IPS DF 19.7 (cell line): ENCODE measurements around the gene REEP6.

Source experiments
- DNase-seq: peaks from one replicate; pipeline ENCODE4 v3.0.0-alpha.2; 2013; ENCODE audit warnings: low read depth, low spot score

REEP6 gene

DNA sequence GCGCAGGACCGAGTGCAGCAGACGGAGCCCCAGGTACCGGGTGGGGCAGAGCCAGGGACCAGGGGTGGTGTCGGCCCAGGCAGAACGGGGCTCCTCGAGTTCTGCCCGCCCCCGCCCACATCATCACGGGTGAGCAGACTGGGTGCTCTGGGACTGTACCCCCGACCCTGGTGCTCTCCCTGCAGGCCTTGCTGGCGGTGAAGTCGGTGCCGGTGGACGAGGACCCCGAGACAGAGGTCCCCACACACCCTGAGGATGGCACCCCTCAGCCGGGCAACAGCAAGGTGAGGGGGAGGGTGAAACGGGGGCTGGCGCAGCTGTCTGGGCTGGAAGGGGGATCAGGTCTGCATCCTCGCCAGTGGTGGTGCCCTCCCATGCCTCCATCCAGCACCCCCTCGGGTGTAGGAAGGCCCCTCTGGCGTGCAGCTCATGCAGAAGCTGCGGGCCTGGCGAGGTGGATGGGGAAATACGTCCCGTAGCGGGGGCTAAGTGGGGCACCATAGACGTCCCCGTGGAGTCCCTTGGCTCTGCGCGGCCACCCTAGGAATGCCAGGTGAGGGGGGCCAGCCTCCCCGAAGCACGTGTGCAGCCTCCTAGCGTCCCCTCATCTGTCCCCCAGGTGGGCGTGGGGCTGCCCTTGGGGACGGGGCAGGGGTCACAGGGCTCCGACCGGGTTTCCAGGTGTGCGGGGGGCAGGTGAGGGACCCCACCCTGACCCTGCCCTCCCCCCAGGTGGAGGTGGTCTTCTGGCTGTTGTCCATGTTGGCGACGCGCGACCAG is 34.7 kb upstream of the REEP6 start:
- no peak for DNase-seq

DNA sequence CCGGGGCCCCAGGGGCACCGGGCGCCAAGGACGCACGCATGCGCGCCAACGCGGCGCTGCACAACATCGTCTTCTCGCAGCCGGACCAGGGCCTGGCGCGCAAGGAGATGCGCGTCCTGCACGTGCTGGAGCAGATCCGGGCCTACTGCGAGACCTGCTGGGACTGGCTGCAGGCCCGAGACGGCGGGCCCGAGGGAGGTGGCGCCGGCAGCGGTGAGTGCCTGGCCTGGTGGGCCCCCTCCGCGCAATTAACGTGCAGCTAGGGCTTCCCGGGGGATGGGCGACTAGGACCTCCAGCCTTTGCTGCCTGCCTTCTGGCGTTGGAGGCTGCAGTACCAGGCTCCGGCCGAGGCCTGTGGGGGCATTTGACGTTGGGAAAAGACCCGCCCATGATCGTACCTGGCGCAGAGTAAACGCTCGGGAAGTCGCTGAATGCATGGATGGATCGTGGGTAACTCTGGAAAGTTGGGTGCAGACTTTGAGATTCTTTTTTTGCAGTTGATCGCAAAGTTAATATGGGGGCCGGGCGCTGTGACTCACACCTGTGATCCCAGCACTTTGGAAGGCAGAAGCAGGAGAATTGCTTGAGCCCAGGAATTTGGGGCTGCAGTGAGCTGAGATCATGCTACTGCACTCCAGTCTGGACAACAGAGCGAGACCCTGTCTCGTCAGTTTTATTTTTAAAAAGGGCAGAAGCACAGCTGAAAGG is 33.8 kb upstream of the REEP6 start:
- DNase-seq = no peak

DNA sequence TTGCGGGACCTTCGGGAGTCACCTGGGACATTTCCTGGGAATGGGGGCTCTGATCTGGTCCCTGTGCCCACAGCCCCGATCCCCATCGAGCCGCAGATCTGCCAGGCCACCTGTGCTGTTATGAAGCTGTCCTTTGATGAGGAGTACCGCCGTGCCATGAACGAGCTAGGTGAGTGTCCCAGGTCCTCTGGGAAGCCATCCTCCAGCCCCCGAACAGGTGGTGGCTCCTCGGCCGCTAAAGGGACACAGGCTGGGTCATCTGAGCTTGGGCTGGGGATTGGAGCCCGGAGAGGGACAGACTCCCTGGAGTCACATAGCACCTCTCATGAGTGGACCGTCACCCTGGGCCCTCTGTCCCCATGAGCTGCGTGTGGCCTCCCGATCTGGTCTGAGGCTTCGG is 33.1 kb upstream of the REEP6 start:
- DNase-seq = no peak

DNA sequence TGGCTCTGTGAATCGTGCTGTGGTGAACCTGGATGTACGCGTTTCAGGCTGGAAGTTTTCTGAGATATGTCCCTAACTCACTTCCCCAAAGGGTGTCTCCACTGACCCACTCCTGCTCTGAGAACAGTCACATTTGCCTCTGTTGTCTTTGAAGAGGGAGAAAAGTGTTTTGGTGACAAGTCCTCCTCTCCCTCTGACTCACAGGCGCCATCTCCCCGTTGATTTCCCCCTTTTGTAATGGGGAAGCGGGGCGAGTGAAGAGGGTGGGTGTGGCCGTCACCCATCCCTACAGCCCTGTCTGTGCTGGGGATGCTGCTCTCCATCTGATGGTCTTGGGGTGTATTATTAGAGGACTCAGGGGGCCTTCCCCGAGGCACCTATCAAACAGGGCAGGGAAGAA is 31.5 kb upstream of the REEP6 start:
- DNase-seq = no peak

DNA sequence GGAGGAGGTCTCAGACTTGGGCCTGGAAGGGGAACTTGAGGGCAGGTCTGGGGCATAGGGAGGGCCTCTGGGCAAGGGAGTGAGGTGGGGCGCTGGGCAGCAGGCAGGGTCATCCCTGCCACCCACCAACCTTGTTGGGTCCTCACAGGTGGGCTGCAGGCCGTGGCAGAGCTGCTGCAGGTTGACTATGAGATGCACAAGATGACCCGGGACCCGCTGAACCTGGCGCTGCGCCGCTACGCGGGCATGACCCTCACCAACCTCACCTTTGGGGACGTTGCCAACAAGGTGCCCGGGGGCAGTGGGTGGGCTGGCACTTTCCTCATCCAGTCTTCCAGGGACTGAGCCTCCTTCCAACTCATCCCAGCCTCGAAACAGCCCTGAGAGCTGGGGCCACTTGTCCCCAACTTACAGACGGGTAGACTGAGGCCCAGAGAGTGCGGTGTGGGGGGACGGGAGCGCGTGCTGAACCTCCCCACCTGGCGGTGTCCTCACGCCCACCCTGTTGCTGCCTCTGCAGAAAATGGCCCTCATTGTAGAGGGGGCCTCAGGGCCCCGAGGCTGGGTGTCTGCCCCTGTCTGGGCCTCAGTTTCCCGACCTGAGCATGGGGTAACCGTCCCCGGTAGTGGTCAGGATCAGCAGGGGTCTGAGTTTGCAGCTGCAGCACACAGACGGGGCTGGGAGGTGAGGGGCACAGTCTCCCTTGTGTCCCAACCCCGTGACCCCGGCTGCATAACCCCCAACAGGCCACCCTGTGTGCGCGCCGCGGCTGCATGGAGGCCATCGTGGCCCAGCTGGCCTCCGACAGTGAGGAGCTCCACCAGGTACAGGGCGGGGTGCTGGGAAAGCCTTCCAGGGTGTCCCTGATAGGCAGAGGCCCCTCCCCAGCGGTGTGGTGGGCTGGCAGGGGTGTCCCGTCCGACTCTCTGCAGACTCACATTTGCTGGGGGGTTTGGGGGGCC is 30.7 kb upstream of the REEP6 start:
- no peak for DNase-seq

DNA sequence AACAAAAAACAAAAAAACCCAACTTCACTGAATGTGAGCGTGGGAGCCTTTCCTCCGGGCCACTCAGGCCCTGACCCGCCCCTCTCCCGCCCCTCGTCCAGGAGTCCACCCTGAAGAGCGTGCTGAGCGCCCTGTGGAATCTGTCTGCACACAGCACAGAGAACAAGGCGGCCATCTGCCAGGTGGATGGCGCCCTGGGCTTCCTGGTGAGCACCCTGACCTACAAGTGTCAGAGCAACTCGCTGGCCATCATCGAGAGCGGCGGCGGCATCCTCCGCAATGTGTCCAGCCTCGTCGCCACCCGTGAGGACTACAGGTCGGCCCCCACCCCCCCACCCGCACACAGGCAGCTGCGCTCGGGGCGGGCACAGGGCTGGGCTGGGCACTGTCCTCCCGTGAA is 29.1 kb upstream of the REEP6 start:
- no peak for DNase-seq

DNA sequence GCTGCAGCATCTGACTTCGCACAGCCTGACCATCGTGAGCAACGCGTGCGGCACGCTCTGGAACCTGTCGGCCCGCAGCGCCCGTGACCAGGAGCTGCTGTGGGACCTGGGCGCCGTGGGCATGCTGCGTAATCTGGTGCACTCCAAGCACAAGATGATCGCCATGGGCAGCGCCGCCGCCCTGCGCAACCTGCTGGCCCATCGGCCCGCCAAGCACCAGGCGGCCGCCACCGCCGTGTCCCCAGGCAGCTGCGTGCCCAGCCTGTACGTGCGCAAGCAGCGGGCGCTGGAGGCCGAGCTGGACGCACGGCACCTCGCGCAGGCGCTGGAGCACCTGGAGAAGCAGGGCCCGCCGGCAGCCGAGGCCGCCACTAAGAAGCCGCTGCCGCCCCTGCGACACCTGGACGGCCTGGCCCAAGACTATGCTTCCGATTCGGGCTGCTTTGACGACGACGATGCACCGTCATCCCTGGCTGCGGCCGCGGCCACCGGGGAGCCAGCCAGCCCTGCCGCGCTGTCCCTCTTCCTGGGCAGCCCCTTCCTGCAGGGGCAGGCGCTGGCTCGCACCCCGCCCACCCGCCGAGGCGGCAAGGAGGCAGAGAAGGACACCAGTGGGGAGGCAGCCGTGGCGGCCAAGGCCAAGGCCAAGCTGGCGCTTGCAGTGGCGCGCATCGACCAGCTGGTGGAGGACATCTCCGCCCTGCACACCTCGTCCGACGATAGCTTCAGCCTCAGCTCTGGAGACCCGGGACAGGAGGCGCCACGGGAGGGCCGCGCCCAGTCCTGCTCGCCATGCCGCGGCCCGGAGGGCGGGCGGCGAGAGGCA is 25.6 kb upstream of the REEP6 start:
- no peak for DNase-seq

DNA sequence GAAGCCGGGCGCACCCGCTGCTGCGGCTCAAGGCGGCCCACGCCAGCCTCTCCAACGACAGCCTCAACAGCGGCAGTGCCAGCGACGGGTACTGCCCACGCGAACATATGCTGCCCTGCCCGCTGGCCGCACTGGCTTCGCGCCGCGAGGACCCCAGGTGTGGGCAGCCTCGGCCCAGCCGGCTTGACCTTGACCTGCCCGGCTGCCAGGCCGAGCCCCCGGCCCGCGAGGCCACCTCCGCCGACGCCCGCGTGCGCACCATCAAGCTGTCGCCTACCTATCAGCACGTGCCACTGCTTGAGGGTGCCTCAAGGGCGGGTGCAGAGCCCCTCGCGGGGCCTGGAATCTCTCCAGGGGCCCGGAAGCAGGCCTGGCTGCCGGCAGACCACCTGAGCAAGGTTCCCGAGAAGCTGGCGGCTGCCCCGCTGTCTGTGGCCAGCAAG is 24.9 kb upstream of the REEP6 start:
- DNase-seq = no peak

DNA sequence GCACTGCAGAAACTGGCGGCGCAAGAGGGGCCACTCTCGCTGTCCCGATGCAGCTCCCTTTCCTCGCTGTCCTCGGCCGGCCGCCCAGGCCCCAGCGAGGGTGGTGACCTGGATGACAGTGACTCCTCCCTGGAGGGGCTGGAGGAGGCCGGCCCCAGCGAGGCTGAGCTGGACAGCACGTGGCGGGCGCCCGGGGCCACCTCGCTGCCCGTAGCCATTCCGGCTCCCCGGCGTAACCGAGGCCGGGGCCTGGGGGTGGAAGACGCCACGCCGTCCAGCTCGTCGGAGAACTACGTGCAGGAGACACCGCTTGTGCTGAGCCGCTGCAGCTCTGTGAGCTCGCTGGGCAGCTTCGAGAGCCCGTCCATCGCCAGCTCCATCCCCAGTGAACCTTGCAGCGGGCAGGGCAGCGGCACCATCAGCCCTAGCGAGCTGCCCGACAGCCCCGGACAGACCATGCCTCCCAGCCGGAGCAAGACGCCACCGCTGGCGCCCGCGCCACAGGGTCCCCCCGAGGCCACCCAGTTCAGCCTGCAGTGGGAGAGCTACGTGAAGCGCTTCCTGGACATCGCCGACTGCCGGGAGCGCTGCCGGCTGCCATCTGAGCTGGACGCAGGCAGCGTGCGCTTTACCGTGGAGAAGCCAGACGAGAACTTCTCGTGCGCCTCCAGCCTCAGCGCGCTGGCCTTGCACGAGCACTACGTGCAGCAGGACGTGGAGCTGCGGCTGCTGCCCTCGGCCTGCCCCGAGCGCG is 24.3 kb upstream of the REEP6 start:
- no peak for DNase-seq

DNA sequence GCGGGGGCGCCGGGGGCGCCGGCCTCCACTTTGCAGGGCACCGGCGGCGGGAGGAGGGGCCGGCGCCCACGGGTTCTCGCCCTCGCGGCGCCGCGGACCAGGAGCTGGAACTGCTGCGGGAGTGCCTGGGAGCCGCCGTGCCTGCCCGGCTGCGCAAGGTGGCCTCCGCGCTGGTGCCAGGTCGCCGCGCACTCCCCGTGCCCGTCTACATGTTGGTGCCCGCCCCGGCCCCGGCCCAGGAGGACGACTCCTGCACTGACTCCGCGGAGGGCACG is 23.8 kb upstream of the REEP6 start:
- DNase-seq = no peak

DNA sequence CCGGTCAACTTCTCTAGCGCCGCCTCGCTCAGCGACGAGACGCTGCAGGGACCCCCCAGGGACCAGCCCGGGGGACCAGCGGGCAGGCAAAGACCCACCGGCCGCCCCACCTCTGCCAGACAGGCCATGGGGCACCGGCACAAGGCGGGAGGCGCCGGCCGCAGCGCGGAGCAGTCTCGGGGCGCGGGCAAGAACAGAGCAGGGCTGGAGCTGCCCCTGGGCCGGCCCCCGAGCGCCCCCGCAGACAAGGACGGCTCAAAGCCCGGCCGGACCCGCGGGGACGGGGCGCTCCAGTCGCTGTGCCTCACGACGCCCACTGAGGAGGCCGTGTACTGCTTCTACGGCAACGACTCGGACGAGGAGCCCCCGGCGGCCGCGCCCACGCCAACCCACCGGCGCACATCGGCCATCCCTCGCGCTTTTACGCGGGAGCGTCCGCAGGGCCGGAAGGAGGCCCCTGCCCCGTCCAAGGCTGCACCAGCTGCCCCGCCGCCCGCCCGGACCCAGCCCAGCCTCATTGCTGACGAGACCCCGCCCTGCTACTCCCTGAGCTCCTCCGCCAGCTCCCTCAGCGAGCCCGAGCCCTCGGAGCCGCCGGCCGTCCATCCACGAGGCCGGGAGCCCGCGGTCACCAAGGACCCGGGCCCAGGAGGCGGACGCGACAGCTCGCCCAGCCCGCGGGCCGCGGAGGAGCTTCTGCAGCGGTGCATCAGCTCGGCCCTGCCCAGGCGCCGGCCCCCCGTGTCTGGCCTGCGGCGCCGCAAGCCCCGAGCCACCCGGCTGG is 23.3 kb upstream of the REEP6 start:
- no peak for DNase-seq

DNA sequence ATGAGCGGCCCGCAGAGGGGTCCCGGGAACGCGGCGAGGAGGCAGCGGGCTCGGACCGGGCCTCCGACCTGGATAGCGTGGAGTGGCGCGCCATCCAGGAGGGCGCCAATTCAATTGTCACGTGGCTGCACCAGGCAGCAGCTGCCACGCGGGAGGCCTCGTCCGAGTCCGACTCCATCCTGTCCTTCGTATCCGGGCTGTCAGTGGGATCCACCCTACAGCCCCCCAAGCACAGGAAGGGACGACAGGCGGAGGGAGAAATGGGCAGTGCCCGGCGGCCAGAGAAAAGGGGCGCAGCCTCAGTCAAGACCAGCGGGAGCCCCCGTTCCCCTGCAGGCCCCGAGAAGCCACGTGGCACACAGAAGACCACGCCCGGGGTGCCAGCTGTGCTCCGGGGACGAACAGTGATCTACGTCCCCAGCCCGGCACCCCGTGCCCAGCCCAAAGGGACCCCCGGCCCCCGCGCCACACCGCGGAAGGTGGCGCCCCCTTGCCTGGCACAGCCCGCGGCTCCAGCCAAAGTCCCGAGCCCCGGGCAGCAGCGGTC is 22.6 kb upstream of the REEP6 start:
- DNase-seq = no peak

DNA sequence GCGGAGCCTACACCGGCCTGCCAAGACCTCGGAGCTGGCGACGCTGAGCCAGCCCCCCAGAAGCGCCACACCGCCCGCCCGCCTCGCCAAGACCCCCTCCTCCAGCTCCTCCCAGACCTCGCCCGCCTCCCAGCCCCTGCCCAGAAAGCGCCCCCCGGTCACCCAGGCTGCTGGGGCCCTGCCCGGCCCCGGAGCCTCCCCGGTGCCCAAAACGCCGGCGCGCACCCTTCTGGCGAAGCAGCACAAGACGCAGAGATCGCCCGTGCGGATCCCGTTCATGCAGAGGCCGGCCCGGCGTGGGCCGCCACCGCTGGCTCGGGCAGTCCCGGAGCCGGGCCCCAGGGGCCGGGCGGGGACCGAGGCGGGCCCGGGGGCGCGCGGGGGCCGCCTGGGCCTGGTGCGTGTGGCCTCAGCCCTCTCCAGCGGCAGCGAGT is 22.1 kb upstream of the REEP6 start:
- DNase-seq = no peak

DNA sequence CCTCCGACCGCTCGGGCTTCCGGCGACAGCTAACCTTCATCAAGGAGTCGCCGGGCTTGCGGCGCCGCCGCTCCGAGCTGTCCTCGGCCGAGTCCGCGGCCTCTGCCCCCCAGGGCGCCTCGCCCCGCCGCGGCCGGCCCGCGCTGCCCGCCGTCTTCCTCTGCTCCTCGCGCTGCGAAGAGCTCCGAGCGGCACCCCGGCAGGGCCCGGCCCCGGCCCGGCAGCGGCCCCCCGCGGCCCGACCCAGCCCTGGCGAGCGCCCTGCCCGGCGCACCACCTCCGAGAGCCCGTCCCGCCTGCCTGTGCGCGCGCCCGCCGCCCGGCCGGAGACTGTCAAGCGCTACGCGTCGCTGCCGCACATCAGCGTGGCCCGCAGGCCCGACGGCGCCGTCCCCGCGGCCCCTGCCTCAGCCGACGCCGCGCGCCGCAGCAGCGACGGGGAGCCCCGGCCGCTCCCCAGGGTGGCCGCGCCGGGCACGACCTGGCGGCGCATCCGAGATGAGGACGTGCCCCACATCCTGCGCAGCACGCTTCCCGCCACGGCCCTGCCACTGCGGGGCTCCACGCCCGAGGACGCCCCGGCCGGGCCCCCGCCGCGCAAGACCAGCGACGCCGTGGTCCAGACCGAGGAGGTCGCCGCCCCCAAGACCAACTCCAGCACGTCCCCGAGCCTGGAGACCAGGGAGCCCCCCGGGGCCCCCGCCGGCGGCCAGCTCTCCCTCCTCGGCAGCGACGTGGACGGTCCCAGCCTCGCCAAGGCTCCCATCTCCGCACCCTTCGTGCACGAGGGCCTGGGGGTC is 21.5 kb upstream of the REEP6 start:
- DNase-seq = no peak

DNA sequence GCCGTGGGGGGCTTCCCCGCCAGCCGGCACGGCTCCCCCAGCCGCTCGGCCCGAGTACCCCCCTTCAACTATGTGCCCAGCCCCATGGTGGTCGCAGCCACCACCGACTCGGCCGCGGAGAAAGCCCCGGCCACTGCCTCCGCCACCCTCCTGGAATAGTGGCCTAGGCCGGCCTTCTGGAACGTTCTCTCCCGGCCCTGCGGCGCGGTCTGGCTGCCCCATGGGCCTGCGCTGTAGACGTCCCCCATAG is 21.0 kb upstream of the REEP6 start:
- DNase-seq = no peak

DNA sequence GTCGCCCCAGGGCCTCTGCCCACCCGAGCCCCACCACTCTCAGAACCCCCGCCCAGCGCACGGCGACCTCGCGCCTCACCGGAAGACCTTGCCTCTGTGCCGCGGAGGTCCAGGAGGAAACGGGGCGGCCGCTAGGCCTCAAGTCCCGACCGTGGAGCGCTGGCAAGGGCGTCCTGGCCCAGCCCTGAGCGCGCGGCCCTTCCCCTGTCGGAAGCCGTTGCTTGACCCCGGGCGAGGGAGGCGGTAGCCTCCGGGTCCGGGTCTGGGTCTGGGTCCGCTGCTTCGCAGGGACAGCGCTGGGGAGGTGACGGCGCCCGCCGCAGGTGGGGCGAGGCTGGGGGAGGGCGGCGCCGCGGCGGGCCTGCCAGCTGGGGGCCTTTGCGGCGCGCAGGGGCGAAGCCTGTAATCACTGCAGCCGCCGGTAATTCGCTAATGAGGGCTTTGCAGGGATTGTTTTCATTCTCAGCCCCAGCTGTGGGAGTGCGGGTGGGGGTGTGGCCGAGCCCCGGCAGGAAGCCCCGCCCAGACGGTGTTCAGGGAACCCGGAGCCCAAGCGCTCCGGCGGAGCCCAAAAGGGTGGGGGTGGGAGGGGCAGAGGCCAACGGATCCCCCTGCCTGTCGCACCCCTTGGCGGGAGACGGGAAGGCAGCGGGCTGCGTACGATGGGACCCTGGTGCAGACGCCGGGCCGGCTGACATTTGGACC is 20.5 kb upstream of the REEP6 start:
- DNase-seq = no peak

DNA sequence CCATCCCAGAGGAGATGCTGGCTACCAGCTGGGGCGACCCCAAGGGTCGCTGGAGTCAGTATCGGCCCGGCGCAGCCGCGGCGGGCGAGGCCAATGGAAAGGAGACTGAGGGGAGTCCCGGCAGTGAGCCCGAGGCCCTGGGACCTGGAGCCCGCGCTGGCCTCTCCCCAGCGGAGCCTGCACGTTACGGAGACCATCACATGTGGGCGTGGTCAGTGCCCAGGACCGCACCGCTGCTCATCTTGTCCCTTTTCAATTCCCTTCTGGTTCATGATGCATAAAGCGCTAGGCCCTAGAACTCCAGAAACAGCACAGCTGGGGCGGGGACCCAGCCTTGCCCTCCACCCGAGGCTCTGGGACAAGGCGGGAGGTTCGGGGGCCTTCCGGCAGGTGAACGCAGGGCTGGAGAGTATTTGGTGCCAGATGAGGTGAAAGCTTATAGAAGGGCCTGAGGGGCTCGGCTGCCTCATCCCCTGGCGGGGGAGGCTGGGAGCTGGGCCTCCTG is 19.9 kb upstream of the REEP6 start:
- no peak for DNase-seq

DNA sequence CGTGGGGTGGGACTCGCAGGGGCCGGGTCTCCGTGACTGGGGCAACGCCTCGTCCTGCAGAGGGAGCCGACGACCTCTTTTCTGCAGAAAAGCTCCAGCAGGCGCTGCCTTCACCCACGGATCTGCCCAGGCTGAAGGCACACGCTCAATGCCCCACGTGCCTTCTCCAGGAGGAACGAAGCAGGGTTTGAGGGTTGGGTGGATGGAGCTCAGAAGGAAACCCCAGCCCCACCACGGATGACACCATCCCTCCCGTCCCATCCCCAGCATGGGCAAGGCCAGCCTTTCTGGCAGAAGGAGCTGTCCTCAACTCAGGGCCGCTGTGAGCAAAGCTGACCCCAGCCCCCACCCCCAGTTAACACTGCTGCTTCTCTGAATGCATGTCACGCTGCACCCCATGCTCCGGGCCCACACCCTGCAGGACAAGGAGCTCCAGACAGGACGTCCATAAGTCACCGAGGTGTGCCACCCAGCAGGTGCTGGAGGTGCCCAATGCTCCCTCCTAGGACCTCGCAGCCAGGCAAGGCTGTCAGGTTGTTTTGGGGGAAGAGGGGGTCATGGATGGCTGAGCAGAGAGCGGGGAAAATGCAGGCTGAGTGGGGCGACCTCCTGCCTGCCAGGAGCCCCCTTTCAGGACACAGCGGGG is 19.3 kb upstream of the REEP6 start:
- no peak for DNase-seq
